H1 (cell line): Measurements from ENCODE around the gene KATNIP. TPM values are rescaled to one million over a fixed set of nuclear protein-coding genes. Genes with fewer than 3 reads are reported as not detected.

ENCODE experiments used
- BRCA1 ChIP-seq: IDR thresholded peaks from 2 replicates; pipeline ENCODE4 v1.6.1; 2012; ENCODE audit warnings: low read depth, low read length, improper control_type of control experiment
- CBX5 ChIP-seq: fragments of 300-800, 300-1000 bp; sonication (generic); IDR thresholded peaks from 2 replicates; pipeline ENCODE4 v1.7.1; 2016; ENCODE audit warnings: antibody characterized with exemption, low read length, low read depth
- KDM5A ChIP-seq: fragments of 200-600 bp; IDR thresholded peaks from 2 replicates; pipeline ENCODE4 v1.7.1; 2012; ENCODE audit warnings: mild to moderate bottlenecking, low read length, inconsistent platforms, mixed read lengths
- POLR2A ChIP-seq, 2 experiments: IDR thresholded peaks; 1 replicate in 1 of 2; 2 replicates in 1 of 2; pipeline ENCODE4 v1.6.1; 2011; ENCODE audit warnings: low read depth in 2 of 2, low read length in 2 of 2, mild to moderate bottlenecking in 2 of 2; ENCODE audit errors: control extremely low read depth in 1 of 2
- RFX5 ChIP-seq: IDR thresholded peaks from 2 replicates; pipeline ENCODE4 v1.6.1; 2011; ENCODE audit warnings: low read depth, low read length, improper control_type of control experiment, borderline replicate concordance
- RXRA ChIP-seq: IDR thresholded peaks from 2 replicates; pipeline ENCODE4 v1.6.1; 2011; ENCODE audit warnings: low read depth, mild to moderate bottlenecking, low read length, moderate library complexity; ENCODE audit not compliant: insufficient read depth
- SRF ChIP-seq: IDR thresholded peaks from 2 replicates; pipeline ENCODE4 v1.6.1; 2011; ENCODE audit warnings: mild to moderate bottlenecking, low read depth, low read length, moderate library complexity
- TAF7 ChIP-seq: optimal IDR thresholded peaks from 2 replicates; pipeline ENCODE3; 2011; ENCODE audit warnings: low read depth, mild to moderate bottlenecking, inconsistent platforms, low read length, moderate library complexity, borderline replicate concordance
- polyA plus RNA-seq, 7 experiments: library from polyadenylated mRNA; depleted of rRNA in 3 of 7; stranded (reverse) in 5 of 7; unstranded in 2 of 7; fragments of >200 nt in 5 of 7; fragments of 200-250 nt in 2 of 7; gene quantifications; 1 replicate in 5 of 7; 2 replicates in 1 of 7; 4 replicates in 1 of 7; pipeline versions ENCODE4 v1.2.1 to v1.2.3, GENCODE V29; 2011 to 2013; ENCODE audit warnings: missing spikeins in 2 of 7, mixed read lengths in 2 of 7
- total RNA-seq: library from RNA; stranded (reverse); fragmentation: NEBNext Ultra II Directional; extraction: Animal tissue kit (Norgen Biotek cat#: 25700); gene quantifications from 2 replicates; pipeline ENCODE4 v1.2.1, GENCODE V29; 2021

The KATNIP gene
- total and polyA plus RNA-seq, 2 of the 8 experiments (the other 6 are each of a cell fraction or from before 2014, with no cell fraction given), result 7.9 to 20.0 TPM

DNA sequence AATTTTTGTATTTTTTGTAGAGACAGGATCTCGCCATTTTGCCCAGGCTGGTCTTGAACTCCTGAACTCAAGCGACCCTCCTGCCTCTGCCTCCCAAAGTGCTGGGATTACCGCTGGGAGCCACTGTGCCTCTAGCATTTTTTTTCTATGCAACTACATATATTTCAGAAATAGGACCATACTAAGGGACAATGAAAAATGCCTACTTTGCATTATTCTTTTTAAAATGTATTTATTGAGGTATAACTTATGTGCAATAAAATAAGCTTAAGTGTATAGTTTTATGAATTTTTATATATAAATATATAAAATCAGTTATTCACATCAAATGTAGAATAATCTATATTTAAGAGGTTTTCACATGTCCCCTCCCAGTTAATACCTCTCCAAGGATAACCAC, 38.1 kb downstream of the KATNIP start (continued):
- TF ChIP-seq SRF (no peak), RFX5 (no peak), TAF7 (no peak), POLR2A (IDR thresholded peaks at IDR 0.05; ENCODE audit: control extremely low read depth in 1 of 2, low read depth in 2 of 2, low read length in 2 of 2) (no peak), CBX5 (no peak), KDM5A (no peak), RXRA (no peak), BRCA1 (no peak)
